ENCODE measurements around the gene ABCB4. TPM values are rescaled to one million over a fixed set of nuclear protein-coding genes. Genes with fewer than 3 reads are reported as not detected.
A peak's percentile ranks its signal among the peaks of the same experiment; 100 is the strongest.

ABCB4 gene
- polyA plus RNA-seq (2014; cell fraction: cytosol; rRNA removed) = 1.1 and 1.5 TPM in 2 replicates
- 2.8 and 4.0 TPM in 2 replicates for polyA plus RNA-seq (2014; cell fraction: nucleus; rRNA removed)

DNA sequence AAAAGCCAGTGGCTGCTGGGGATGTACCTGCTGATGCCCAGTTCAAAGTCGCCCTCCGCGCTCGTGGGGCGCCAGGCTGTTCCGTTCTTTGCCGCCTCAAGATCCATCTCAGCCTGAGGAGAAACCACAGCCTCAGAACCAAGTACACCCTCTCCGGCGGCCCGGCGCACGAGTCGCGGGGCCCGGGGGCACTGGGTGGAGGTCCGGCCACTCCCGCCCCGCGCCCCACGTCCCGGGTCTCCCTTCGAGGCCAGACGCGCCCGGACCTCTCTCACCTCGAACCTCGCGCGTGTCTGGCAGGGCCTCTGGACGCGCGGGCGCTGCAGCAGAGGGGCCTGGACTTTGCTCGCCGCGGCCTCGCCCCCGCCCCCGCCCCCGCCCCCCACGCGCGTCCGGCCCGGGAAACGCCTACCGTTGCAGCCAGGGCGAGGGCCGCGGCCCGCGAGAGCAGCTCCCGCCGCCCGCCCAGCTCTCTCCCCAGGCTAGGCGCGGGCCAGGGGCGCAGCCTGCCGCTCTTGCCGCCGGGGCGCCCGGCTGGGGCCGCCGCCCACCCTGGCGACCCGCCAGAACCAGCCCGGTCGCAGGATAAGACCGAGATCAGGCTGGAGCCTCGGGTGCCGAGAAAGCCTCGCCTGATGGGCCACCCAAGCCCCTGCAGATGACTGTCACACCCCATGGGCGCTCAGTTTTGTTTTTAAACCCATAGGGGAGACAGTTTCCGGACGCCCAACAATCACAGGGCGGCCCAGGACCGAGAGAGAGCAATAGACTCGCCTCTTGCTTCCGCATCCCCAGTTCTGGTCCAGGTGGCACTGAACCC lies at the start of gene ABCB4:
TSS of gene ABCB4 (minus strand) at position 322 of the 820 bp plus-strand sequence. CDS start at position 107, 215 bp downstream.
- DNase-seq (ENCODE audit: low spot score) = peak; percentile 10

GRCh38 chr7:87518735-87519134 lies 43.3 kb upstream of the ABCB4 start:
- no peak for DNase-seq (ENCODE audit: low spot score)

- no peak for DNase-seq (ENCODE audit: low spot score)
These were observed 42.4 kb upstream of the ABCB4 start for GRCh38 chr7:87517891-87518290.

- DNase-seq (ENCODE audit: low spot score) = no peak
These were observed 41.8 kb upstream of the ABCB4 start for GRCh38 chr7:87517136-87517815.

DNA sequence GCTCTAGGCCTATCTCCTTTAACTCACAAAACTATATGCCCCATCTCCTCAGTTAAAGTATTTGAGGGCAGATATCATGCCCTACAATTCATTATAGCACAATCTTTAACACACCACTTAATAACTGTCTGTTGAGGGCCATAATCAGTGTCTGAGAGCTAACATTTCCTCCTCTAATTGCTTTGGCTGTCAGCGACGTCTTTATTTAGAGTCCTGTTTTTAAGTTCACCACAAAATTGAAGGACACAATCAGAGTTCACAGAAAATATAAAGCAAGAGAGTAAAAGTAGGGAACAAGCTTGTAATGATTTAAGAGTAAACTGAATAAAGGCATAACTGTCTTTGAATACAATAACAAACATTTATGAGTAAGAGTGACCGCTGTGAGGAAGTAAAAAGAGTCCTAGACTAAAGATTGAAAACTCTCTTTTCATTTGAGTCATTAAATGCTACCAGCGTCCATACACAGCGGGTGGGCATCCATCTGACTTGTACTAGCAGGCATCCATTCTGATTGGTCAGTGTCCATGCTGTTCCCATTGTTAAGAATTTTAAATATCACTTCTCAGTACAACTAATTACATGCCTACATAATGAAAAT lies 38.4 kb upstream of the ABCB4 start:
- DNase-seq (ENCODE audit: low spot score) = no peak

- no peak for DNase-seq (ENCODE audit: low spot score)
These were observed 37.4 kb upstream of the ABCB4 start for GRCh38 chr7:87512906-87513305.

DNA sequence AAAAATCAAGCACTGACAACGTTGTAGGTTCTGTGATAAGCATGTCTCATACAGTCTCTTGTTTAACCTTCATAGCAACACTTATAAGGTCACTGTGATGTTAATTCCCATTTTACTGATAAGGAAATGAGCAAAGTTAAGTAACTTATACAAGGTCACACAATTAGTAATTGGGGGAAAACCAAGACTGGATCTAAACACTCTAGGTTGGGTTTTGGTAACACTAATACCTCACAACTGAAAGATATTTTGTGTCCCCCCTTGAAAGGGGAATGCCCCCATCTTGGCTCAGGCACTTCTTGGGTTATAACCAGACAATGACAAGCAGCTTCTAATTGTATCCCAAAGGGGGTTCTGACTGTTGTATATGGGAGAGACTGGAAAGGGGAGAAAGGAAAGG lies 36.0 kb upstream of the ABCB4 start:
- DNase-seq (ENCODE audit: low spot score) = no peak

DNA sequence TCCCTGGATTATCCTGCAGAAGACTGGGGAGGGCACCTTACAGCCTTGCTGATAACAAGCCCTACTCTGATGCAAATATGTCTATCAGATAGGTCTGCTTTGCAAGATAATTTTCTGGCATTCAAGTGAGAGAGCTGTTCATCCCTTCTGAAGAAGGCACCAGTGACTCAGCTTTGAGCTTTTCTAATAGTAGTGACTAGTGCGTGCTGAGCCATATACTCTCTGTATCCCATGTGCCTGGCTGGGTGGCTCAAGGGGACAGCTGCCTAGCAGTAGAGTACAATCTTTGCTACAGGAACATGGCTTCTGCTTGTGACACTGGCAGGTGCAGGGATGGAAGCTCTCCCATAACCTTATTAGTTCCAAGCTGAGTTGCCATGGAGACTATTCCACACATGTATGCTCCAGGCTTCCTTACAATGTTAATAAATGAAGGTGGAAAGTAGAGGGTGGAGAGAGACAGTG lies 35.0 kb upstream of the ABCB4 start:
- DNase-seq (ENCODE audit: low spot score) = peak; percentile 91

GRCh38 chr7:87507446-87507845 lies 32.0 kb upstream of the ABCB4 start:
- no peak for DNase-seq (ENCODE audit: low spot score)

DNA sequence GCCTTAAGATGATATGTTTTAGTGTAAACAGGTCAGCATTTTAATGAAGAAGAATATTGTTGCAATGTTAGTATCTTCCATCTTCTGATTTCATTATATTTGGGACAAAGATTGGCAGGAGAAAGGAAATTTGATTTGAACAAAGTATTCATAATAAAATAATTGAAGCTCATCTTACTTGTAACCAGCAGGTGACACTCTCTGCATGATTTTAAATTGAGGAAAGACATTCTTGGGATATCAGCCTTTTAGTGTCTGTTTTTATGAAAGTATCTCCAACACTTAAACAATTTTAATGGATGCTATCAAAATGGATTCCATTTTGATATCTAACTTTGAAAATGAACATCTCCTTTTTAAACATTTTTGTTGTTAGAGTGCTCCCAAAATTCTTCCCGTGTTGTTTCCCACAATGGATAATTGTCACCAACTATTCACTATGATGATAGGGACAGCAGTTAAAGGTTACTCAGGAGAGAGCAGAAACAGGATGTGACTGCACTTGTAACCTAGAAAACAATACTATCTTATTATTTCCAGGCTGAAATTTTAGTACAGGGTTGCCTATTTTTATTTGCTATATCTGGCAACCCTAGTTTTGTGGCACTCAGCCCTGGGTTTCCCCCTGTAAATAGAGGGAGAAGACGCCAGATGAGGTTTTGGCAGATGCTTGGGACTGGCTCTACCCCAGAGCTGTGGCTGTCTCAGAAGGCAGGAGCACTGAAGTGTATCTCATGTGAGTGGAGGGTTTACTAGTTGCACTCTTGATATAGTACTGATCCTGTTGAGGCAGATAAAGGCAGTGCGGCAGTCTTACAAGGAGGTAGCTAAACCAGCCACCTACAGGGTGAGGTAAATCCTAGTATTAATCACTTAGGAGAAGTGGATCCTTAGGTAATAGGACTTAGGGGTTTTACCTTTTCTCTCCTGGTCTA lies 31.0 kb upstream of the ABCB4 start:
- no peak for DNase-seq (ENCODE audit: low spot score)

DNA sequence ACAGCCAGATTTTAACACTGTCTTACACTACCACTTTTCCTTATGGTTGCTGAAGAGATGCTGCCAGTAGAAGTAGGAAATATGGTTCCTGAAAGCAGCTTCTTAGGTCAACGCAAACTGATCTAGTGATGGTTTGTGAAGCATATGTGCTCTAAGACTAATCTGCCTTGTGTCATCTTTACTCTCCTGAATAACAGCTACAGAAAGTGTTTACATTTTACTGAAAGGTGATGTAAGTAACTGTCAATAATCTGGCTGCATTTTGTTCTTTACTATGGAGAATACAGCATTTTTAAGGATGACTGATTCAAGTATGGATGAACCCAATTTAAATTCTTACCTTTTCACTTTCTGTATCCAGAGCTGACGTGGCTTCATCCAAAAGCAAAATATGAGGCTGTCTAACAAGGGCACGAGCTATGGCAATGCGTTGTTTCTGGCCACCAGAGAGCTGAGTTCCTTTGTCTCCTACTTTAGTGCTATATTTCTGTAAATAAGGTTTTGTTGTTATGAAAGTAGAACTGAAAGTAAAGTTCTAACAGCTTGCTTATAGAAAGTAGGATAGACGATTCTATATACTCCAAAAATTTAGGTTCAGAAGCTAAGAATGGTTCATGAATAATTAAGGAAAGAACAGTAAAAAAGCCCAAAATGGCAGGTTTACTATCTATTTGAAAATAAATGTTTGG lies 30.2 kb upstream of the ABCB4 start:
- no peak for DNase-seq (ENCODE audit: low spot score)

- no peak for DNase-seq (ENCODE audit: low spot score)
These were observed 29.6 kb upstream of the ABCB4 start for GRCh38 chr7:87505122-87505521.

DNA sequence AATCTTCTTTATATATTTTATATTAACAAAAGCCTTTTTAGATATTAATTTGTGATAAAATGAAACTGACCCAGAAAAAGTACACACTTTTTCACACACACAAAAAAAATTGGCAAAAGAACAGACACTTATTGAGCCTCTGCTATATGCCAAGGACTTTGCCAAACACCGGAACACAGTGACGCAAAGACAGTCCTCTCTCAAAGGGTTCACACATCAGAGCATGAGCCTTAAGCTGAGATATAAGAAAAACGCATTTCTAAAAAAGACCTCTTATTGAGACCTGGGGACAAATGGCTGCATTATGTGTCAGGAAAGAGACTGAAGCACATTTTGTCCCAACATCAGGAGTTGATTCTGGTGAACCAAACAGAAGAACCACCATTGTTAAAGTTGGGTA lies 24.0 kb upstream of the ABCB4 start:
- no peak for DNase-seq (ENCODE audit: low spot score)

- DNase-seq (ENCODE audit: low spot score) = no peak
These were observed 23.4 kb upstream of the ABCB4 start for GRCh38 chr7:87498893-87499292.

- no peak for DNase-seq (ENCODE audit: low spot score)
These were observed 22.0 kb upstream of the ABCB4 start for GRCh38 chr7:87497482-87497881.

DNA sequence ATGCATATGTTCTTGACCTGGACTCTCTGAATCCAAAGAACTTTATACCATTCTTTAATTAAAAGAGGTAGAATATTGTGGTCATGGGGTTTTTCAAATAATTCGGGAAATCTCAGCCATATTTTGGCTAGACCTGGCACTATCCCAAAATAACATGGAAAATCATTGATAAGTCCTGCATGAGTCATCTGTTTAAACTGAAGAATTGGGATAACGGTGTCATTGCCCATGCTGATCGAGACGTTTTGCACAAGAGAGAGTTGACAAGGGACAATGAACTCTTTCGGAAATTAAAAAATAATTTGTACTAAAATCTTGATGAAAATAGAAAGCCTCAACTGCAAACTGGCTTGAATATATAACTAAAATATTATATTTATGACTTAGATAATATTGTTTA lies 19.9 kb upstream of the ABCB4 start:
- no peak for DNase-seq (ENCODE audit: low spot score)

- DNase-seq (ENCODE audit: low spot score) = no peak
These were observed 19.0 kb upstream of the ABCB4 start for GRCh38 chr7:87494454-87494853.

GRCh38 chr7:87483131-87483530 lies 7.7 kb upstream of the ABCB4 start:
- DNase-seq (ENCODE audit: low spot score) = no peak

- no peak for DNase-seq (ENCODE audit: low spot score)
These were observed 6.6 kb upstream of the ABCB4 start for GRCh38 chr7:87482115-87482514.

GRCh38 chr7:87480386-87480785 lies 4.9 kb upstream of the ABCB4 start:
- DNase-seq (ENCODE audit: low spot score) = no peak

GRCh38 chr7:87479951-87480350 lies 4.5 kb upstream of the ABCB4 start:
- DNase-seq (ENCODE audit: low spot score) = no peak
